Sigmoid colon (tissue), 7 donors: ENCODE results near the gene TMOD3. TPM values are rescaled to one million over a fixed set of nuclear protein-coding genes. Genes with fewer than 3 reads are reported as not detected.
A peak's percentile ranks its signal among the peaks of the same experiment; 100 is the strongest.

ENCODE experiments used
- DNase-seq: peaks from one replicate; pipeline ENCODE4 v3.0.0-alpha.2; 2019
- H3K27ac ChIP-seq, 4 donors: fragments of 200-600 bp; sonication (generic); one replicate each; pipeline ENCODE4 v1.5.1; 2016 to 2019; ENCODE audit warnings: mild to moderate bottlenecking in 1 of 4
- H3K27me3 ChIP-seq, 3 donors: fragments of 200-600 bp; sonication (generic); one replicate each; pipeline ENCODE4 v1.5.1; 2019; ENCODE audit warnings: mild to moderate bottlenecking in 1 of 3
- H3K36me3 ChIP-seq, 4 donors: fragments of 200-600 bp; sonication (generic); one replicate each; pipeline ENCODE4 v1.5.1; 2016 to 2019
- H3K4me1 ChIP-seq, 4 donors: fragments of 200-600 bp; sonication (generic); one replicate each; pipeline ENCODE4 v1.5.1; 2017 to 2019
- H3K4me3 ChIP-seq, 4 donors: fragments of 200-600 bp; sonication (generic); one replicate each; pipeline ENCODE4 v1.5.1; 2017 to 2019; ENCODE audit warnings: mild to moderate bottlenecking in 2 of 4, moderate library complexity in 1 of 4
- H3K9me3 ChIP-seq, 4 donors: fragments of 200-600 bp in 3 of 4; sonication (generic) in 3 of 4; one replicate each; pipeline versions ENCODE4 v1.5.1 to v1.6.1; 2013 to 2019
- CTCF ChIP-seq, 4 experiments: fragments of 450-650 bp in 3 of 4; fragments of 200-600 bp in 1 of 4; IDR thresholded peaks; one replicate each; pipeline ENCODE4 v1.5.1; 2016 to 2019; ENCODE audit warnings: antibody characterized with exemption in 4 of 4, mild to moderate bottlenecking in 3 of 4, moderate library complexity in 2 of 4
- EP300 ChIP-seq, 4 donors: sonication (generic); formaldehyde crosslinking; IDR thresholded peaks; one replicate each; pipeline ENCODE4 v1.6.1; 2017; ENCODE audit warnings: antibody characterized with exemption in 4 of 4
- POLR2A ChIP-seq, 2 donors: fragments of 450-650 bp; IDR thresholded peaks; one replicate each; pipeline ENCODE4 v1.6.1; 2016; ENCODE audit warnings: antibody characterized with exemption in 2 of 2, mild to moderate bottlenecking in 2 of 2, moderate library complexity in 2 of 2
- POLR2AphosphoS5 ChIP-seq, 4 donors: sonication (generic); formaldehyde crosslinking; IDR thresholded peaks; one replicate each; pipeline ENCODE4 v1.6.1; 2017; ENCODE audit warnings: antibody characterized with exemption in 4 of 4
- WGBS, 2 donors: extraction: QIAGEN DNeasy Blood & Tissue Kit; methylation state at CpG; one replicate each; pipeline ENCODE4 v1.1.7; 2013; 5-methylcytosine and 5-hydroxymethylcytosine counted together
- intact Hi-C: fragments of 100-400 bp; cut with DNase I; formaldehyde crosslinking; loops from one replicate; pipeline ENCODE4 v1.15.1; 2023
- polyA plus RNA-seq, 3 donors: library from polyadenylated mRNA; stranded (reverse); fragments of 200-250 nt; gene quantifications; one replicate each; pipeline ENCODE4 v1.2.3, GENCODE V29; 2013
- total RNA-seq, 4 donors: library from RNA; depleted of rRNA; stranded (reverse); fragments of >200 nt; gene quantifications; one replicate each; pipeline ENCODE4 v1.1.0, GENCODE V29; 2016
- donor health status: healthy with polysubstance abuse.
- donor health status: Bipolar disorder and iron deficiency.
- donor health status: healthy.

Gene TMOD3
- total and polyA plus RNA-seq, 7 donors, result 10.7 to 23.1 (median 15.3) TPM

- Histone ChIP-seq H3K27ac (peak overlapping the region; percentile 11 to 63 (median 52)), H3K27me3 (no peaks in the 10 kb centered on the region), H3K4me1 (peaks cover 0 to 51% (median 42%) of the 10 kb centered on the region in 4 donors), H3K36me3 (no peaks in the 10 kb centered on the region), H3K4me3 (no peak overlapping the region), H3K9me3 (no peaks in the 10 kb centered on the region)
- intact Hi-C loops, result no loop called here
- no peak for TF ChIP-seq POLR2A (IDR thresholded peaks at IDR 0.05)
- no peak for TF ChIP-seq CTCF (IDR thresholded peaks at IDR 0.05)
- no peak for TF ChIP-seq POLR2AphosphoS5 (IDR thresholded peaks at IDR 0.05)
- TF ChIP-seq EP300 (IDR thresholded peaks at IDR 0.05), result no peak
- WGBS, 2 donors, result 10 to 46% methylated on average over 1 of the region's 1 CpG
- DNase-seq, result no peak
Observed at GRCh38 chr15:51878446-51879386, 49.3 kb downstream of the TMOD3 start.

- H3K36me3 ChIP-seq, result no peaks in the 10 kb centered on the region
- H3K9me3 ChIP-seq, result no peaks in the 10 kb centered on the region
- TF ChIP-seq POLR2A (IDR thresholded peaks at IDR 0.05), result no peak
- no peak for TF ChIP-seq CTCF (IDR thresholded peaks at IDR 0.05)
- TF ChIP-seq POLR2AphosphoS5 (IDR thresholded peaks at IDR 0.05), result no peak
- no peak for TF ChIP-seq EP300 (IDR thresholded peaks at IDR 0.05)
- no peak overlapping the region for H3K4me3 ChIP-seq
- peak overlapping the region in 3 of 4 donors; percentile 52 to 63 (median 52) for H3K27ac ChIP-seq
- DNase-seq, result no peak
- intact Hi-C loops, result no loop called here
- H3K4me1 ChIP-seq, result peaks cover 0 to 59% (median 46%) of the 10 kb centered on the region in 4 donors
- H3K27me3 ChIP-seq, result no peaks in the 10 kb centered on the region
- 12 to 57% methylated on average over 1 of the region's 1 CpG for WGBS, 2 donors
Observed at GRCh38 chr15:51879555-51879954, 50.1 kb downstream of the TMOD3 start.

- peaks cover 0 to 59% (median 42%) of the 10 kb centered on the region in 4 donors for H3K4me1 ChIP-seq
- no peaks in the 10 kb centered on the region for H3K9me3 ChIP-seq
- H3K4me3 ChIP-seq, result no peak overlapping the region
- H3K27ac ChIP-seq, result no peak overlapping the region
- no peak for DNase-seq
- WGBS, 2 donors, result 83 to 88% methylated on average over 2 of the region's 2 CpGs
- intact Hi-C loops, result no loop called here
- H3K36me3 ChIP-seq, result no peaks in the 10 kb centered on the region
- no peaks in the 10 kb centered on the region for H3K27me3 ChIP-seq
- TF ChIP-seq EP300 (IDR thresholded peaks at IDR 0.05), result no peak
- TF ChIP-seq CTCF (IDR thresholded peaks at IDR 0.05), result no peak
- no peak for TF ChIP-seq POLR2AphosphoS5 (IDR thresholded peaks at IDR 0.05)
- TF ChIP-seq POLR2A (IDR thresholded peaks at IDR 0.05), result no peak
Observed at GRCh38 chr15:51883271-51883837, 53.9 kb downstream of the TMOD3 start.

GRCh38 chr15:51884041-51884440 lies 54.6 kb downstream of the TMOD3 start:
- Histone ChIP-seq H3K9me3 (no peaks in the 10 kb centered on the region), H3K27ac (no peak overlapping the region), H3K36me3 (no peaks in the 10 kb centered on the region), H3K4me3 (no peak overlapping the region), H3K27me3 (no peaks in the 10 kb centered on the region), H3K4me1 (peaks cover 0 to 52% (median 35%) of the 10 kb centered on the region in 4 donors)
- no peak for DNase-seq
- intact Hi-C loops, result no loop called here
- TF ChIP-seq POLR2AphosphoS5 (IDR thresholded peaks at IDR 0.05) (no peak), CTCF (IDR thresholded peaks at IDR 0.05) (no peak), POLR2A (IDR thresholded peaks at IDR 0.05) (no peak), EP300 (IDR thresholded peaks at IDR 0.05) (no peak)
- 94 to 98% methylated on average over 1 of the region's 1 CpG for WGBS, 2 donors
